Measurements from ENCODE around the gene FAM107A. TPM values are rescaled to one million over a fixed set of nuclear protein-coding genes. Genes with fewer than 3 reads are reported as not detected.

Gene FAM107A
- total and polyA plus RNA-seq, 9 of the 15 experiments (the other 6 are each of a cell fraction or from before 2014, with no cell fraction given) = 0.07 TPM; not detected in 8

GRCh38 chr3:58573640-58574039 is 3.6 kb downstream of the FAM107A start:
- H3K9me1 ChIP-seq (ENCODE audit: control insufficient read depth, insufficient read depth, low read length) = no peaks in the 10 kb centered on the region
- ChIA-PET POLR2A (interaction anchor here (1.0 kb wide), 1 partner anchor 9 kb away, joined by 4 read pairs; no protein-coding TSS in a partner anchor), CTCF (ENCODE audit: low intra/inter-chr PET ratio) (no interaction called here)
- H3K9me3 ChIP-seq (replicated peaks; ENCODE audit: control insufficient read depth, insufficient read depth, low read depth, low read length) = no peaks in the 10 kb centered on the region
- H2AFZ ChIP-seq (ENCODE audit: low read depth, low read length) = no peak overlapping the region
- no peaks in the 10 kb centered on the region for H3K36me3 ChIP-seq (ENCODE audit: control insufficient read depth, insufficient read depth, low read length)
- no peak overlapping the region for H3K27ac ChIP-seq (ENCODE audit: extremely low read depth, low read depth, low read length)
- no peaks in the 10 kb centered on the region for H3K4me1 ChIP-seq (replicated peaks in 1 of 2; ENCODE audit: control insufficient read depth in 2 of 2, insufficient read depth in 2 of 2, low read length in 2 of 2)
- no peaks in the 10 kb centered on the region for H3K79me2 ChIP-seq (ENCODE audit: control insufficient read depth, insufficient read depth, low read length)
- intact Hi-C loops (cut with micrococcal nuclease) = no loop called here
- H3K4me2 ChIP-seq (ENCODE audit: insufficient read depth, low read length) = no peak overlapping the region
- no TSS peak for BruUV-seq (replicated peaks)
- H3K27me3 ChIP-seq (ENCODE audit: control insufficient read depth in 2 of 2, insufficient read depth in 2 of 2, low read length in 2 of 2) = peaks cover 2 to 47% of the 10 kb centered on the region in 2 experiments; a peak in 3 of 5 replicates
- WGBS (ENCODE audit: insufficient coverage, low coverage, missing lambda C conversion rate) = 5% methylated on average over 6 of the region's 6 CpGs
- H4K20me1 ChIP-seq (replicated peaks; ENCODE audit: control insufficient read depth, insufficient read depth, low read length) = peaks cover 3% of the 10 kb centered on the region; the same call in 1 of the 2 replicates
- FAIRE-seq = no peak
- ATAC-seq = no peak
- in situ Hi-C loops (cut with MboI) = no loop called here
- H3K4me3 ChIP-seq = no peak overlapping the region
- H3K9ac ChIP-seq (ENCODE audit: insufficient read depth in 1 of 2, low read depth in 2 of 2, low read length in 2 of 2) = no peak overlapping the region
- DNase-seq (ENCODE audit: extremely low read depth in 1 of 4, low spot score in 3 of 4) = no peak
- no peak for TF ChIP-seq MTA3 (IDR thresholded peaks at IDR 0.05; ENCODE audit: borderline replicate concordance)
- no peak for TF ChIP-seq KDM2B (CRISPR knock-in tag; IDR thresholded peaks at IDR 0.05)
- no peak for TF ChIP-seq SFPQ (IDR thresholded peaks at IDR 0.05; ENCODE audit: low read depth, low read length)
- no peak for TF ChIP-seq ETV5 (CRISPR knock-in tag; IDR thresholded peaks at IDR 0.05; ENCODE audit: low read depth)
- TF ChIP-seq POLR2AphosphoS2 (IDR thresholded peaks at IDR 0.05; ENCODE audit: low read length) = no peak
- no peak for TF ChIP-seq ZKSCAN1 (IDR thresholded peaks at IDR 0.05; ENCODE audit: low read depth, low read length)
- no peak for TF ChIP-seq MAX (CRISPR knock-in tag; IDR thresholded peaks at IDR 0.05)
- no peak for TF ChIP-seq HMGN3 (IDR thresholded peaks at IDR 0.05; ENCODE audit: borderline replicate concordance, extremely low read depth, insufficient read length, low read depth, low read length)
- no peak for TF ChIP-seq ZNF75A (CRISPR knock-in tag; IDR thresholded peaks at IDR 0.05)
- no peak for TF ChIP-seq GTF3C2 (IDR thresholded peaks at IDR 0.05; ENCODE audit: borderline replicate concordance, extremely low read depth, insufficient read length)
- TF ChIP-seq TOE1 (IDR thresholded peaks at IDR 0.05; ENCODE audit: borderline replicate concordance) = no peak
- no peak for TF ChIP-seq TOE1 (CRISPR knock-in tag; IDR thresholded peaks at IDR 0.05; ENCODE audit: borderline replicate concordance, low read depth)
- no peak for TF ChIP-seq SAFB2 (IDR thresholded peaks at IDR 0.05; ENCODE audit: borderline replicate concordance, low read depth, low read length, severe bottlenecking)
- TF ChIP-seq RNF219 (CRISPR knock-in tag; IDR thresholded peaks at IDR 0.05) = no peak
- no peak for TF ChIP-seq CBX8 (IDR thresholded peaks at IDR 0.05; ENCODE audit: borderline replicate concordance, extremely low read depth, low read depth, low read length, poor library complexity, severe bottlenecking)
